Right atrium auricular region (tissue), 2 donors: ENCODE data around the gene ZNF85. TPM values are rescaled to one million over a fixed set of nuclear protein-coding genes. Genes with fewer than 3 reads are reported as not detected.

ENCODE experiments used
- DNase-seq: peaks from one replicate; pipeline ENCODE4 v3.0.0-alpha.2; 2019; ENCODE audit warnings: low spot score
- H3K27ac ChIP-seq, 2 donors: fragments of 200-600 bp; sonication (generic); 1 replicate in 1 of 2; 2 replicates in 1 of 2; pipeline ENCODE4 v1.5.1; 2016 to 2019
- H3K27me3 ChIP-seq, 2 donors: fragments of 200-600 bp; sonication (generic); one replicate each; pipeline versions ENCODE4 v1.5.1 to v1.6.0; 2017 to 2019
- H3K36me3 ChIP-seq: fragments of 200-600 bp; sonication (generic); one replicate; pipeline ENCODE4 v1.5.1; 2016
- H3K4me1 ChIP-seq, 2 donors: fragments of 200-600 bp; sonication (generic); one replicate each; pipeline versions ENCODE4 v1.5.1 to v1.6.0; 2017 to 2019
- H3K4me3 ChIP-seq, 2 donors: fragments of 200-600 bp; sonication (generic); 1 replicate in 1 of 2; 2 replicates in 1 of 2; pipeline ENCODE4 v1.5.1; 2017 to 2019; ENCODE audit warnings: mild to moderate bottlenecking in 1 of 2, moderate library complexity in 1 of 2
- H3K9me3 ChIP-seq, 2 donors: fragments of 200-600 bp; sonication (generic); one replicate each; pipeline ENCODE4 v1.5.1; 2019
- total RNA-seq, 2 donors: library from RNA; depleted of rRNA; stranded (reverse); fragments of >200 nt; gene quantifications; one replicate each; pipeline ENCODE4 v1.1.0, GENCODE V29; 2016
- TF ChIP-seq, protein P1 (sequence below), 2 donors: fragments of 200-600 bp; sonication (generic); IDR thresholded peaks; one replicate each; pipeline ENCODE4 v1.5.1; 2019; ENCODE audit warnings: antibody characterized with exemption in 2 of 2

ZNF85 gene
- 1 to 10 TPM; 2.0 to 2.1 TPM for total RNA-seq

DNA sequence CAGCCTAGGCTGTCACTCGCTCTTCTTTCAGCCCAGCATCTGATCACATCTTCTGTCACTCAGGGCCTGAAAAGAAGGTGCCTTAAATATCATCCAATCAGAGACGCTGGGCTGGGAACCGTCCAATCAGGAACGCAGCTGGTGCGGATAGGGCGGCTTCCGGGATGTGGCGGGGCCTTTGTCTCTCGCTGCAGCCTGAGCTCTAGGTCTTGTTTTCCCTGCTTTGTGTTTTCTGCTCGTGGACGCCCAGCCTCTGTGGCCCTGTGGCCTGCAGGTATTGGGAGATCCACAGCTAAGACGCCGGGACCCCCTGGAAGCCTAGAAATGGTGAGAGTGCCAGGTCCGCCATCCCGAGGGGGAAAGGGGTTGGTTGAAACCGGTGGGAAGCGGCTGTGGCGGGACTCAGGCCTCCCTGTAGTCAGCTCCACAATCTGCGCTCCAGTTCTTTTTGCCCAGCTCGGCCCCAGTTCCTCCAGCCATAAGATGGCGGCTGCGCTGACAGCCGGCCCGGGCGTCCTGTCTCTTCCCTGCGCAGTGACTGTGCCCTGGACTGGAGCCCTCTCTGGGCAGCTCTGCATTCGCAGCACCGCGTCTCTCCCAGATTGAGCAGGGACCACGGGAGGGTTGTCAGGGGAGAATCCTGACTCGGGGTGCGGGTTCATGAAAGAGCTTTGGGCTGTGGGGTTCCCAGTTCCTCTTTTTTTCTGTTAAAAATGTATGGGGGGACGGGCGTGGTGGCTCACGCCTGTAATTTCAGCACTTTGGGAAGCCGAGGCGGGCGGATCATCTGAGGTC lies at the start of gene ZNF85:
Gene ZNF85 (plus strand): TSS at position 175 of the 795 bp plus-strand sequence. CDS start 150 bp downstream, at position 325.
- peak within 1 kb of the TSS; percentile 57 to 63 for H3K4me3 ChIP-seq
- H3K27ac ChIP-seq: peak within 1 kb of the TSS; percentile 77 to 83
- no peaks in the 10 kb centered on the region for H3K27me3 ChIP-seq
- H3K9me3 ChIP-seq: no peaks in the 10 kb centered on the region
- DNase-seq: peak; percentile 96
- H3K36me3 ChIP-seq: no peaks in the 10 kb centered on the region
- peaks cover 0 to 5% of the 10 kb centered on the region in 2 donors for H3K4me1 ChIP-seq
- TF ChIP-seq, protein P1, sequence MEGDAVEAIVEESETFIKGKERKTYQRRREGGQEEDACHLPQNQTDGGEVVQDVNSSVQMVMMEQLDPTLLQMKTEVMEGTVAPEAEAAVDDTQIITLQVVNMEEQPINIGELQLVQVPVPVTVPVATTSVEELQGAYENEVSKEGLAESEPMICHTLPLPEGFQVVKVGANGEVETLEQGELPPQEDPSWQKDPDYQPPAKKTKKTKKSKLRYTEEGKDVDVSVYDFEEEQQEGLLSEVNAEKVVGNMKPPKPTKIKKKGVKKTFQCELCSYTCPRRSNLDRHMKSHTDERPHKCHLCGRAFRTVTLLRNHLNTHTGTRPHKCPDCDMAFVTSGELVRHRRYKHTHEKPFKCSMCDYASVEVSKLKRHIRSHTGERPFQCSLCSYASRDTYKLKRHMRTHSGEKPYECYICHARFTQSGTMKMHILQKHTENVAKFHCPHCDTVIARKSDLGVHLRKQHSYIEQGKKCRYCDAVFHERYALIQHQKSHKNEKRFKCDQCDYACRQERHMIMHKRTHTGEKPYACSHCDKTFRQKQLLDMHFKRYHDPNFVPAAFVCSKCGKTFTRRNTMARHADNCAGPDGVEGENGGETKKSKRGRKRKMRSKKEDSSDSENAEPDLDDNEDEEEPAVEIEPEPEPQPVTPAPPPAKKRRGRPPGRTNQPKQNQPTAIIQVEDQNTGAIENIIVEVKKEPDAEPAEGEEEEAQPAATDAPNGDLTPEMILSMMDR (IDR thresholded peaks at IDR 0.05): no peak

DNA sequence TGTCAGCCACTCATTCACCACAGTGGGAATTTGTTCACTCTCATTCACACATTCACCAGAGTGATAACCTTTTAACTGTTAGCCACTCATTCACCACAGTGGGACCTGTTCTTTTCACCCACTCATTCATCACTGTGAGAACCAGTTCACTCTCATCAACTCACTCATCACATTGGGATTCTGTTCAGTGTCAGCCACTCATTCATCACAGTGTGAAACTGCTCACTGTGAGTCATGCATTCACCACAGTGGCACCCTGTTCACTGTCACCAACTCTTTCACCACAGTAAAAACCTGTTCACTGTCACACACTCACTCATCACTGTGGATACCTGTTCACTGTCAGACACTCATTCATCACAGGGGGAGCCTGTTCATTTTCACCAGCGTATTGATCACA lies 43.5 kb upstream of the ZNF85 start:
- no peaks in the 10 kb centered on the region for H3K4me1 ChIP-seq
- DNase-seq: no peak
- no peaks in the 10 kb centered on the region for H3K9me3 ChIP-seq
- no peak overlapping the region for H3K4me3 ChIP-seq
- H3K27me3 ChIP-seq: no peaks in the 10 kb centered on the region
- TF ChIP-seq, protein P1 (IDR thresholded peaks at IDR 0.05): no peak
- no peaks in the 10 kb centered on the region for H3K36me3 ChIP-seq
- no peak overlapping the region for H3K27ac ChIP-seq

DNA sequence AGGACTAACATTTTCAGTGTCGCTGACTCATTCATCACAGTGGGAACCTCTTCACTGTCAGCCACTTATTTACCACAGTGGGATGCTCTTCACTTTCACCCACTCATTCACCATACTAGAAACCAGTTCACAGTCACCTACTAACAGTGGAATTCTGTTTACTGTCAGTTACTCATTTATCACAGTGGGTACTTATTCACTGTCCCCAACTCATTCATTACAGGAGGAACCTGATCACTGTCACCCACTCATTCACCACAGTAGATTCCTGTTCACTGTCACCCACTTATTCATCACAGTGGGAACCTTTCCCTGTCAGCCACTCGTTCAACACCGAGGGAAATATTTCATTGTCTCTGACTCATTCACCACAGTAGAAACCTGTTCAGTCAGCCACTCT lies 10.1 kb upstream of the ZNF85 start:
- TF ChIP-seq, protein P1 (IDR thresholded peaks at IDR 0.05): no peak
- H3K4me1 ChIP-seq: no peaks in the 10 kb centered on the region
- no peak overlapping the region for H3K4me3 ChIP-seq
- no peaks in the 10 kb centered on the region for H3K36me3 ChIP-seq
- no peak for DNase-seq
- peaks cover 0 to 8% of the 10 kb centered on the region in 2 donors for H3K9me3 ChIP-seq
- no peaks in the 10 kb centered on the region for H3K27me3 ChIP-seq
- H3K27ac ChIP-seq: no peak overlapping the region

DNA sequence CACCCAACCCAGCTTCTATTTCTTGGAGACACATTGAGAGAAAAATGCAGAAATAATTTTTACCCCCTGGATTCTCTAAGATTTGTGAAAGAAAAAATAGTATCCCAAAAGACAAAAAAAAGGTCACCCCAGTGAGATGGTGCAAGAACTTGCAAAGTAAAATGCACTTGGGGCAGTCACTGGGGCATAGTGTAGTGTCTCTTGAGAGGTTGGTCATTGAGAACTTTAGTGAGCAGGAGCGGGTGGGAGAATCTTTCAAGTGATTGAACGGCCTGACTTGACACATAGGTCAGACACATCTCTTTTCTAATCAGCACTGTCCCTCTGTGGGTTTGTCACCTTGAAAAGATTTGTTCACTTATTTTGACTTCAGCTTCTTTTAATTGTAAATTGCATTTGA lies 2.4 kb downstream of the ZNF85 start:
- Histone ChIP-seq H3K27ac (no peak overlapping the region), H3K9me3 (no peaks in the 10 kb centered on the region), H3K4me1 (peaks cover 0 to 5% of the 10 kb centered on the region in 2 donors), H3K36me3 (no peaks in the 10 kb centered on the region), H3K27me3 (no peaks in the 10 kb centered on the region), H3K4me3 (no peak overlapping the region)
- DNase-seq: no peak
- TF ChIP-seq, protein P1 (IDR thresholded peaks at IDR 0.05): no peak

DNA sequence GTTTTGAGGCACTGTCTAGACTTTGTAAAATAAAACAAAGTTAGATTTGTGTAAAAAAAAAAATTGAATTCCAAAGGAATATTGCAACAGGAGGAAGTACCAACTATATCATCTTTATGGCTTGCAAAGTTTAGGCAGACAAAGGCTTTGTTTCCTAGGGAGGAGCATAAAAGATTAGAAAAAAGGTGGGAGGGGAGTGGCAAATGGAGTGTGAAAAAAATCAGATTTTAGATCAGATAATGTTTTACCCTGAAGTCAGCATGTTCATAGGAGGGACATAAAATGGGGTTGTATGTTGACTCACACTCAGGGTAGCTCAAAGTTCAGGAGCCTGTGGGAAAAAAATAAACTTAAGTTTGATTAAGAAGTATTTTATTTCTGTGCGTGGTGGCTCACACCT lies 3.7 kb downstream of the ZNF85 start:
- H3K9me3 ChIP-seq: no peaks in the 10 kb centered on the region
- peaks cover 0 to 5% of the 10 kb centered on the region in 2 donors for H3K4me1 ChIP-seq
- no peak overlapping the region for H3K27ac ChIP-seq
- no peaks in the 10 kb centered on the region for H3K36me3 ChIP-seq
- TF ChIP-seq, protein P1 (IDR thresholded peaks at IDR 0.05): no peak
- no peak for DNase-seq
- H3K27me3 ChIP-seq: no peaks in the 10 kb centered on the region
- no peak overlapping the region for H3K4me3 ChIP-seq
